SHP77 (cell line): ENCODE data around the gene JPT1.

Experiments used
- DNase-seq, 2 experiments: peaks; one replicate each; lab custom pipeline; 2025; lab: John Stamatoyannopoulos, UW

JPT1 gene

GRCh38 chr17:75103601-75104554 is 50.4 kb downstream of the JPT1 start:
- no peak for DNase-seq

GRCh38 chr17:75102385-75102821 is 51.9 kb downstream of the JPT1 start:
- DNase-seq, result no peak

- no peak for DNase-seq
Measured at GRCh38 chr17:75099881-75100595, 54.3 kb downstream of the JPT1 start.

GRCh38 chr17:75098861-75099260 is 55.5 kb downstream of the JPT1 start:
- DNase-seq, result no peak

- no peak for DNase-seq
Measured at GRCh38 chr17:75097865-75098264, 56.4 kb downstream of the JPT1 start.

GRCh38 chr17:75096082-75096625 is 58.2 kb downstream of the JPT1 start:
- DNase-seq, result peak; percentile 58 to 83

- no peak for DNase-seq
Measured at GRCh38 chr17:75094871-75095399, 59.4 kb downstream of the JPT1 start.

GRCh38 chr17:75093548-75094158 is 60.7 kb downstream of the JPT1 start:
- DNase-seq, result no peak

- DNase-seq, result no peak
Measured at GRCh38 chr17:75091855-75092327, 62.4 kb downstream of the JPT1 start.

GRCh38 chr17:75090871-75091854 is 63.1 kb downstream of the JPT1 start:
- DNase-seq, result no peak

GRCh38 chr17:75088465-75089417 is 65.6 kb downstream of the JPT1 start:
- DNase-seq, result no peak

GRCh38 chr17:75087558-75088453 is 66.5 kb downstream of the JPT1 start, which contains the start of gene SLC16A5:
SLC16A5 (plus strand) TSS chr17:75087954; CDS start chr17:75093637, 5,683 bp downstream.
- DNase-seq, result no peak

GRCh38 chr17:75087182-75087557 is 67.1 kb downstream of the JPT1 start:
- DNase-seq, result no peak

- no peak for DNase-seq
Measured at GRCh38 chr17:75086496-75087181, 67.7 kb downstream of the JPT1 start.
